Omental fat pad (tissue), 4 donors: ENCODE data around the gene DPP3. TPM values are rescaled to one million over a fixed set of nuclear protein-coding genes. Genes with fewer than 3 reads are reported as not detected.

Experiments used
- ATAC-seq: fragments of 150-250 bp; one replicate; pipeline ENCODE4 v1.9.1; 2016; ENCODE audit warnings: mild to moderate bottlenecking, moderate library complexity; ENCODE audit not compliant: low FRiP score
- DNase-seq: peaks from one replicate; pipeline ENCODE4 v3.0.0-alpha.2; 2019; ENCODE audit warnings: low spot score
- CTCF ChIP-seq, 3 donors: fragments of 450-650 bp; IDR thresholded peaks; one replicate each; pipeline ENCODE4 v1.5.1; 2016 to 2017; ENCODE audit warnings: antibody characterized with exemption in 3 of 3, mild to moderate bottlenecking in 3 of 3, moderate library complexity in 2 of 3
- total RNA-seq, 4 donors: library from RNA; depleted of rRNA; stranded (reverse); fragments of >200 nt; gene quantifications; one replicate each; pipeline ENCODE4 v1.1.0, GENCODE V29; 2016

Gene DPP3
- total RNA-seq, 4 donors from 2014 or later, result 13.9 to 23.9 (median 21.0) TPM

- ATAC-seq (peak; percentile 98), DNase-seq (peak; percentile 83)
- no peak for TF ChIP-seq CTCF (IDR thresholded peaks at IDR 0.05)
These were observed 65.6 kb downstream of the DPP3 start, which contains the start of gene ZDHHC24 for GRCh38 chr11:66545701-66546367. Gene ZDHHC24, minus strand, starts transcription at chr11:66546048. Its CDS starts 45 bp downstream, at chr11:66546003.

- ATAC-seq, result no peak
- TF ChIP-seq CTCF (IDR thresholded peaks at IDR 0.05), result no peak
These were observed 66.2 kb downstream of the DPP3 start, which contains the start of gene ACTN3 for GRCh38 chr11:66546368-66546965. Gene ACTN3, plus strand, starts transcription at chr11:66546903. Its CDS starts 35 bp downstream, at chr11:66546938.

GRCh38 chr11:66546966-66547661 lies 66.9 kb downstream of the DPP3 start:
- ATAC-seq (no peak), DNase-seq (no peak)
- TF ChIP-seq CTCF (IDR thresholded peaks at IDR 0.05), result no peak

More at GRCh38 chr11:66546368-66546965, 66.2 kb downstream of the DPP3 start, which contains the start of gene ACTN3:
- DNase-seq, result no peak

GRCh38 chr11:66547662-66548009 lies 67.4 kb downstream of the DPP3 start:
- TF ChIP-seq CTCF (IDR thresholded peaks at IDR 0.05), result no peak
- ATAC-seq (no peak), DNase-seq (no peak)

GRCh38 chr11:66548041-66548440 lies 67.8 kb downstream of the DPP3 start:
- ATAC-seq, result no peak
- no peak for DNase-seq

More at GRCh38 chr11:66548041-66548440, 67.8 kb downstream of the DPP3 start:
- TF ChIP-seq CTCF (IDR thresholded peaks at IDR 0.05), result no peak
